HepG2 (cell line): Measurements from ENCODE around the gene PCGF6.

Experiments
- ATF7 ChIP-seq, 2 experiments: fragments of 450-650 bp in 1 of 2; sonication (generic) in 1 of 2; formaldehyde crosslinking in 1 of 2; IDR thresholded peaks; 2 replicates each; pipeline versions ENCODE4 v1.4.0 to v1.6.1; 2016 to 2020; ENCODE audit warnings: antibody characterized with exemption in 1 of 2, mild to moderate bottlenecking in 1 of 2, missing genetic modification reagents in 1 of 2
- CTCF ChIP-seq: sonication (generic); formaldehyde crosslinking; IDR thresholded peaks from 2 replicates; pipeline ENCODE4 v1.5.0; 2020; ENCODE audit warnings: mild to moderate bottlenecking, missing genetic modification reagents, moderate library complexity
- GATAD1 ChIP-seq: IDR thresholded peaks from 2 replicates; pipeline ENCODE4 v1.6.1; 2016; ENCODE audit warnings: missing genetic modification reagents, missing compliant biosample characterization
- HNRNPL ChIP-seq: fragments of 200-400 bp; formaldehyde crosslinking; IDR thresholded peaks from 2 replicates; pipeline ENCODE4 v1.6.1; 2017; ENCODE audit warnings: mild to moderate bottlenecking, low read depth, low read length
- KAT7 ChIP-seq: IDR thresholded peaks from 2 replicates; pipeline ENCODE4 v1.6.1; 2018; ENCODE audit warnings: borderline replicate concordance, missing compliant biosample characterization
- MBD4 ChIP-seq: IDR thresholded peaks from 2 replicates; pipeline ENCODE4 v1.6.1; 2012; ENCODE audit warnings: low read length, inconsistent platforms, borderline replicate concordance
- PATZ1 ChIP-seq: sonication (generic); formaldehyde crosslinking; IDR thresholded peaks from 2 replicates; pipeline ENCODE4 v1.4.0; 2020; ENCODE audit warnings: missing genetic modification reagents
- RAD21 ChIP-seq: fragments of 450-650 bp; formaldehyde crosslinking; IDR thresholded peaks from 2 replicates; pipeline ENCODE4 v1.5.0; 2020; ENCODE audit warnings: mild to moderate bottlenecking
- SKIL ChIP-seq: sonication (generic); formaldehyde crosslinking; IDR thresholded peaks from 2 replicates; pipeline ENCODE4 v1.8.0; 2022; ENCODE audit warnings: missing genetic modification reagents, mild to moderate bottlenecking, moderate library complexity, borderline replicate concordance
- SP1 ChIP-seq, 2 experiments: fragments of 450-650 bp in 1 of 2; sonication (generic) in 1 of 2; formaldehyde crosslinking in 1 of 2; IDR thresholded peaks; 2 replicates each; pipeline versions ENCODE4 v1.4.0 to v1.6.1; 2016 to 2020; ENCODE audit warnings: missing genetic modification reagents in 1 of 2
- YY1 ChIP-seq: IDR thresholded peaks from 2 replicates; pipeline ENCODE4 v1.6.1; 2011; ENCODE audit warnings: low read length, low read depth, moderate library complexity, mild to moderate bottlenecking; ENCODE audit not compliant: insufficient read depth, insufficient replicate concordance
- ZFX ChIP-seq: sonication (generic); formaldehyde crosslinking; IDR thresholded peaks from 2 replicates; pipeline ENCODE4 v1.4.0; 2020; ENCODE audit warnings: mild to moderate bottlenecking, low read depth, missing genetic modification reagents, moderate library complexity
- ZNF121 ChIP-seq: sonication (generic); formaldehyde crosslinking; IDR thresholded peaks from 2 replicates; pipeline ENCODE4 v1.5.0; 2020; ENCODE audit warnings: mild to moderate bottlenecking, missing genetic modification reagents

GRCh38 chr10:103367379-103367781 is 16.4 kb upstream of the PCGF6 start:
- TF ChIP-seq MBD4 (no peak), GATAD1 (no peak), ZFX (no peak), CTCF (CRISPR knock-in tag) (no peak), YY1 (no peak), SP1 (IDR thresholded peaks at IDR 0.05) (no peak), SP1 (CRISPR knock-in tag; IDR thresholded peaks at IDR 0.05) (no peak), HNRNPL (no peak), RAD21 (no peak), ATF7 (IDR thresholded peaks at IDR 0.05) (no peak), ATF7 (CRISPR knock-in tag; IDR thresholded peaks at IDR 0.05) (no peak), PATZ1 (CRISPR knock-in tag) (no peak), SKIL (CRISPR knock-in tag) (no peak), ZNF121 (CRISPR knock-in tag) (no peak; the same call in 1 of the 2 replicates), KAT7 (no peak)
